GM08714 (cell line): ENCODE data around the gene GREB1.

Source experiments
- H3K4me3 ChIP-seq: fragments of 200-500 bp; sonication (Bioruptor generic); 2 replicates; pipeline ENCODE4 v1.5.1; 2014; ENCODE audit warnings: mild to moderate bottlenecking, low read length, inconsistent platforms
- ZNF274 ChIP-seq: IDR thresholded peaks from 2 replicates; pipeline ENCODE4 v1.6.1; 2012; ENCODE audit warnings: mild to moderate bottlenecking, low read depth, low read length

Gene GREB1

GRCh38 chr2:11581797-11582611, 48.2 kb downstream of the GREB1 start:
- no peak for TF ChIP-seq ZNF274

GRCh38 chr2:11582612-11582861, 48.7 kb downstream of the GREB1 start:
- TF ChIP-seq ZNF274 = no peak
- H3K4me3 ChIP-seq = no peak overlapping the region

More at GRCh38 chr2:11581797-11582611, 48.2 kb downstream of the GREB1 start:
- H3K4me3 ChIP-seq = no peak overlapping the region

- TF ChIP-seq ZNF274 = no peak
- no peak overlapping the region for H3K4me3 ChIP-seq
Observed at GRCh38 chr2:11582862-11583752, 49.3 kb downstream of the GREB1 start.

- TF ChIP-seq ZNF274 = no peak
- no peak overlapping the region for H3K4me3 ChIP-seq
Observed at GRCh38 chr2:11583840-11584524, 50.1 kb downstream of the GREB1 start.

GRCh38 chr2:11584525-11585056, 50.7 kb downstream of the GREB1 start:
- H3K4me3 ChIP-seq = no peak overlapping the region
- TF ChIP-seq ZNF274 = no peak

- no peak overlapping the region for H3K4me3 ChIP-seq
Observed at GRCh38 chr2:11585071-11585470, 51.2 kb downstream of the GREB1 start.

GRCh38 chr2:11588228-11589110, 54.6 kb downstream of the GREB1 start:
- no peak overlapping the region for H3K4me3 ChIP-seq
- no peak for TF ChIP-seq ZNF274

More at GRCh38 chr2:11585071-11585470, 51.2 kb downstream of the GREB1 start:
- no peak for TF ChIP-seq ZNF274

GRCh38 chr2:11589316-11589940, 55.6 kb downstream of the GREB1 start:
- no peak for TF ChIP-seq ZNF274
- no peak overlapping the region for H3K4me3 ChIP-seq

GRCh38 chr2:11590193-11590592, 56.3 kb downstream of the GREB1 start:
- H3K4me3 ChIP-seq = no peak overlapping the region
- TF ChIP-seq ZNF274 = no peak

- no peak for TF ChIP-seq ZNF274
- no peak overlapping the region for H3K4me3 ChIP-seq
Observed at GRCh38 chr2:11591091-11591490, 57.2 kb downstream of the GREB1 start.

- TF ChIP-seq ZNF274 = no peak
- H3K4me3 ChIP-seq = no peak overlapping the region
Observed at GRCh38 chr2:11592671-11593574, 59.1 kb downstream of the GREB1 start.

- no peak for TF ChIP-seq ZNF274
- no peak overlapping the region for H3K4me3 ChIP-seq
Observed at GRCh38 chr2:11596801-11597200, 63.0 kb downstream of the GREB1 start.
